Forelimb muscle (tissue), 1 donor: Measurements from ENCODE around the gene ZKSCAN5. TPM values are rescaled to one million over a fixed set of nuclear protein-coding genes. Genes with fewer than 3 reads are reported as not detected.
A peak's percentile ranks its signal among the peaks of the same experiment; 100 is the strongest.

Experiments used
- DNase-seq: peaks from one replicate; pipeline ENCODE4 v3.0.0-alpha.2; 2013; ENCODE audit warnings: low read depth
- polyA plus RNA-seq: library from polyadenylated mRNA; unstranded; fragments of 120-200 nt; gene quantifications from one replicate; pipeline ENCODE4 v1.2.1, GENCODE V29; 2013; ENCODE audit not compliant: insufficient read length

The ZKSCAN5 gene
- polyA plus RNA-seq = 9.4 TPM

DNA sequence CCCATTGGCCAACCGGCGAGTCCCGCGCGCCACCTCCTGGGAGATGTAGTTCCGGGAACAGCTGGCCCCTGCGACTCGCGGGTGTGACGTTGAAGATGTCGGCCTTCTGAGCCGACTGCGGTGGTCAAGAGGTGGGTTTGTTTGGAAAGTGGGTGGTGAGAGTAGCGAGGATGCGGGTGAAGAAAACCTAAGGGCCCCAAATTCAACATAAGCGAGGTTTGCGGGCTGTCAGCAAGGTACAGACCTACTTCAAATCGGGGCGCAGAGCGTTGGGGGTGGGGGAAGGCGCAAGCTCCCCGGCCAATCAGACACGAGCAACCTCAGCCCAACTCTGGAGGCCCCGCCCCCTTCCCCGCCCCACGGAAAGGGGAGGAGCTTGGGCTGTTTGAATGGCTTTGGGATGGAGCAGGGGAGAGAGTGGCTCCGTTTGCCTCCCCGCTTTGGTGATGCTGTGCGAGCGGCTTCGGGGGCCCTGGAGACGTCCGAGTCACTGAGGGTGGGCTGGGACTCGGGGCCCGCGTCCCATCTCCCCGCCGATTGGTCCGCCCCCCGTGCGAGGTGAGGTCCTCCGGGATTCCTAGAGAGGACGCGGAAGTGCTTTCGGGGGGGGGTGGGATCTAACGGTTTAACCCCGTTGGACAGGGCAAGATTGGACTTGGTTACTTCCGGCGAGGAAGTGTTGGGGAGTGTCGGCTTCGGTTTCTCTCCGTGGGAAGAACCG lies at the start of gene ZKSCAN5:
Gene ZKSCAN5 (plus strand): TSS at position 60 of the 721 bp plus-strand sequence. CDS start 1,383 bp downstream, outside the sequence.
- DNase-seq = peak; percentile 86

DNA sequence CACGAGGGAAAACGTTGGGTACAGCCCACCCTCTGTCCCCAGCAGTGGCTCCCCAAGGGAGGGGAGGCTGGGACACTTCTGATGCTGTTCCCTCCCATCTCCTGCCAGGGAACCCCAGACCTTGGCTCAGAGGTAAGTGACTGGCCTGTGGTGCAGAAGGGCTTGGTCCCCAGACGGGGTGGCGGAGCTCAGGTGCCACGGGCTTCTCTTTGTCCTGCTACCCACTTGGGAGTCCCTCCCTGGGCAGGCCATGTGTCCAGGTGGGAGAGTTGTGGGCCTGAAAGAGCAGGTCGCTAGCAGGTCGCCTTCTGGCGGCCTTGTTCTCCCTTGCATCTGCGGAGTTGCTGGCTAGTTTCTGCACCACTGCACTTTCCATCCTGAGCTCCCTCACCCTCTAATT lies 48.6 kb upstream of the ZKSCAN5 start:
- DNase-seq = no peak

DNA sequence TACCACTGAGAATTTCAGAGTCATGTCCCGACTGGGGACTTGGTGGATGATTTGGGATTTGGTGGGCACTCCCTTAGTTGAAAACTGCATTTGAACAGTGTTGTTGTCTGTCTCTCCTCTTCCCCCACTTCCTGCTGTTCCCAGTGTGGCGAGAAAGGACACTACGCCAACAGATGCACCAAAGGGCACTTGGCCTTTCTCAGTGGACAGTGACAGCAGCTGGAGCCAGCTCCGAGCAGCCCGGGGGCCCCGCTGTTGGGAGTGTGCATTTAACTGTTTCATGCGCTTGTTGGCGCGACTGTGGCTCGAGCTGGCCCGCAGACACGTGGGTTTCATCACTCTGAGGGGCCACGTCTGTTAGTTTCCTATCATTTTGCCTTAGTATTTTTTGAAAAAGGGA lies 48.2 kb upstream of the ZKSCAN5 start:
- DNase-seq = no peak

DNA sequence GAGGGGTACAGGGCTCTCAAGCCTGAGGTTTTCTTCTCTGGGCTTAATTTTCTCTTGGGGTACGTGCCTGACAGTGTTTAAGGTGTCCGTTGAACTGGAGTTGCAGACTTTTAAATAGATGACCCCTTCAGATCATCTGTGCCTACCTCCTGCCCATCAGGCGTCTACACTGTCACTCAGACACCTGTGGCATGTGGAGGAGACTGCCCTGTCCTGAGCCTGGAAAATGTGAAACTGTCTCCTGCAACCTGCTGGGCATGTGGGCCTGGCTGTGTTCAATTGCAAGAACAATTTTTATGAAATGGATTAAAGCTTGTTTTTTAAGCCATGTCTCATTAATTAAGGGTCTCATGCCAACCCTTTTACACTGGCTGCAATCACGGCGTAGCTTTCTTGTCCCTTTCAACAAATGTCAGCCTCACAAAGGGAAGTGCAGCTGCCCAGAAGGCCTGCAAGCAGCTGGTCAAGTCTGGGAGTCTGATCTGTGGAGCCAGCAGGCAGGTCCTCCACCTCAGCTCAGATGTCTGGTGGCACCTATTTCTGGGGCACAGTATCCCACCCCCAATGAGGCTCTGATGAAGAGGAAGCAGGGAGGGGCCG lies 47.3 kb upstream of the ZKSCAN5 start:
- DNase-seq = no peak

DNA sequence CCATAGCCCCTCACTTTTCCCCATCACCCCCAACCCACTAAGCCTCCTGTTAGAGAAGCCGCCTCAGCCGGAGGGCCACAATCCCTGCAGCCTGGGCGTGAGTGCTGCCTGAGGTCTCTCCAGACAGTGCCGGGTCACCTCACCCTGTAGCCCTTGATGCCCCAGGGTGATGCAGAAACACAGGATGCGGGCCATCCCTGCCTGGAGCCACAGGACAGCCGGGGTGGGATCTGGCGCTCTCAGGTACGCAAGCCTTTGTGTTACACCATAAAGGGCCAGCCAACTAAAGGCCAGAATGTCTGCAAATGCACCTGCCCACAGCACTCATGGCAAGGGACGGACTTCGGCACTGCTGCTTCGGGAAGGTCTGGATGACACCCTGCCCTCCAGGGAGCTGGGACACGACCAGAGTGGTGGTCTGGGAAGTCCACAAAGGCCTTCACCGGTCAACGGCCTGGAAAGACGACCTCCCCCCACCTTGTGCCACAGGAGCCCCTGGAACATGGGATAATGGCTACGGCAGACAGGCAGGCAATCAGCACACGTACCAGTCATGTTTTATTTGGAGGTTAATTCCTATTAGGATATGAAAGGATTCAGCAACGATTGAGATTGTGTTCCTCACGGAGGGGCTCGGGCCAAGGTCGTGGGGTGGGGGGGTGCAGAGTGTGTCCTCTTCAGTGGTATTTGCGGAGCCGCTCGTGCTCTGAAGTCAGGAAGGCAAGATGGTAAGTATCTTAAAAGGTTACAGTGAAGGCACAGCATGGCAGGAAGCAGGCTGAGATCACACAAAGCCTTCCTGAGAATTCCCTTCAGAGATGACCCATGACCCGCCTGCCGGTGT lies 46.6 kb upstream of the ZKSCAN5 start:
- no peak for DNase-seq

DNA sequence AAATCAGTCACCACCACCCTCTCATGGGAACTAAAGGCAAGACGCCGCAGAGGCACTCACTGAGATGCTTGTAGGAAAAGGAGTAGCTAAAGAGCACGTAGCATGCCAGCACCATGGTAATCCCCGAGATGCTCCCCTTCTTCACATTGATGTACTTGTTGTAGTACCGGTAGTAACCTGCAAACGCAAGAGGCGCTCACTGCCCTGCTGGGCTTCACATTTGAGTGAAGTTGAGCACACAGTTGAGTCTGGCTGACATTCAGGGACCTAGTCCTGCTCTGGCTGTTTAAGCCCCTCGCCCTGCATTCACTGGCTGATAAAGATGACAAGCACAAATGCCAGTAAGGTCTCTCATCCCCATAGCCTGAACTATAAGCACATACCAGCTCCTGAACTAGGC lies 45.4 kb upstream of the ZKSCAN5 start:
- DNase-seq = no peak

DNA sequence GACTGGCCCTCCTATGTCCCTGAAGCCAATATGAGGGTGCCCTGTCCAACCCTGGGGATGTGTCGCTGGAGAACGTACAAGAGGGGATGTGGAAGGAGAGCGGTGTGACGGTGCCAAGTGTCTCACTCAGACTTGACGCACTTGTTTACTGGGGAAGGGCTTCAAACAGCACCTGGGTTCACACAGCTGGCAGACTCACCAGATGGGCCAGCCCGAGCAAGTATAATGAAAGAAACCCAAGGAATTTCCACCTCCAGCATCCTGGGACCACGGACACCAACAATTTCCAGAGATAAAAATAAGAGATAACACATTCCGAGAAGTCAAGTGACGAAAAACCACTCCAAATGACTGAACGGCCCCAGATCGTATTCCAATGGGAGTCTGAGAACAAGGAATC lies 43.8 kb upstream of the ZKSCAN5 start:
- DNase-seq = no peak

DNA sequence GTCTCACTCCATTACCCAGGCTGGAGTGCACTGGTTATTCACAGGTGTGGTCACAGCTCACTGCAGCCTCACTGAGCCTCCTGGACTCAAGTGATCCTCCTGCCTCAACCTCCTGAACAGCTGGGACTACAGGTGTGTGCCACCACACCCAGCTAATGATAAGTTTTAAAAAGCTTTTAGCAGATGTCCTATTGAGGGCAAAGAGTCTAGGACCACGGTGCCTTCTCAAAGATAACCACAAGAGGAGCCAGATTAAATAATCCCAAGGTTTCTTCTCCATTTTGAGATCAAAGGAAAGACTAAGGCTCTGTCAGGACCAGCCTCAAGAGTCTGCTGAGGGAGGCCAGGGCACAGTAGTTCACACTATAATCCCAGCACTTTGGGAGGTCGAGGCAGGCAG lies 43.2 kb upstream of the ZKSCAN5 start:
- DNase-seq = no peak

DNA sequence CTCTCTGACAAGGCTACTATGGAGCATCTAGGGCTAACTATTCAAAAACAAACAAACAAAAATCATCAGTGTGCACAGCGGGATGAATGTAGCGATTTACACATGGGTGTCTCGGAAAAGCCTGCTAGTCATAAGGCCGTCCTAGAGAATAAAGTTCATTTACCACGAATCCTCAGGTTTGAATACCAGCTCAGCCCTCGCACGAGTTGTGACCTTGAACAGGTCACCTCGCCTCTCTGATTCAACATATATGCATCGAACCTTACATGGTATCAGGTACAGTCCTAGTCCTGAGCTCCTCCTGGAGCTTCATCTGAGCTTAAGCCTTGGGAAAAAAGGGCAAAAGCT lies 39.1 kb upstream of the ZKSCAN5 start:
- no peak for DNase-seq

DNA sequence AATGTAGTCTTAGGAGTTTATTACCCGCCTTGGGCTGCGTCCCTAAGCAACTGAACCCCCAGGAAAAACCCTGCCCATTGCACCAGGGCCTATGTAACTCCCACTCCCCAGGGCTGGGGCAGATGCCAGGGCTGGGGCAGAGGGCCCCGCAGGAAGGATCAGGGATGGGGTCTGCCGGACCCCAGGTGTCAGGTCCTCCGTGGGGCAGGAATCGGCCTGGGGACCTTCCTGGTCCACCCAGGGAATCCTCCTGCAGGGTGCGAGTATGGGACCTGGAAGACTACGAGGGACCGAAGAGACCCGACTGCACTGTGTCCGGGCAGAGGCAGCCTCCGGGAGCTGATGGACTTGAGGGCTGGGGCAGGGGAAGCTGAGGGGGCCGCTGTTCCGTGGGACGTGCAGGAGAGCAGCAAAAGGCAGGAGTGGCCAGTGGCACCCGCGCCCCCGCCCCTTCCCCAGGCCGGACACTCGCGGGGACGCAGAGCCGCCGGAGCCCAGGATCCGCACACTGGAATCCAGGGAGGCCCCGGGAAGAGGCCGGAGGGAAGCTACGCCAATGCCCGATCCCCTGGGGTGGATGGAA lies 36.0 kb upstream of the ZKSCAN5 start:
- no peak for DNase-seq

DNA sequence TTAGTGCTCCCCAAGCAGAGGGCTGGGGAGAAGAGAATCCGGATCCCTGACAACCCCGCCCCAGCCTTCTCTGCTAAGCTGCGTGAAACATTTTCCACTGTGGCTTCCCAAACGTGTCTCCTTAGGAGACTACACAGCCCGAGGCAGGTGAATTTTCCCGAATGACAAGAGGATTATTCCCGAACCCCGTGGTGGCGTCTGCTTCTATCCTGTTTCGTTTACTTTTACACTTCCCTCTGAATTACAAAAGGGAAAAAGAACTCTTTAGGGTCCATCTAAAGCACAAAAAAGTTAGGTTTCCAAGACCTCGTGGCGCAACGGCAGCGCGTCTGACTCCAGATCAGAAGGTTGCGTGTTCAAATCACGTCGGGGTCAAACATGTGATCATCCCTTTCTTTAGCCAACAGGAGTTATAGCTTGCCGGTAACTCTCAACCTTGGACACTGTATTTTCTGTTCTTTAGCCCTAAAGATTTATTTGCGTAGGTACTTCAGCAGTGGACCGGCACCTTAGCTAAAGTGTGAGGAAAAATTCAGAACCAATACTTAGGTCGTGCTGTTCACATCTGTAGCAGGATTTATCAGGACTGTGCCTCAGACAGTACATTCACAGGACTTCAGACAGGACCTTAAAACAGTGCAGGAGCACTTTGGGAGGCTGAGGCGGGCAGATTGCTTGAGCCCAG lies 34.9 kb upstream of the ZKSCAN5 start:
- no peak for DNase-seq

DNA sequence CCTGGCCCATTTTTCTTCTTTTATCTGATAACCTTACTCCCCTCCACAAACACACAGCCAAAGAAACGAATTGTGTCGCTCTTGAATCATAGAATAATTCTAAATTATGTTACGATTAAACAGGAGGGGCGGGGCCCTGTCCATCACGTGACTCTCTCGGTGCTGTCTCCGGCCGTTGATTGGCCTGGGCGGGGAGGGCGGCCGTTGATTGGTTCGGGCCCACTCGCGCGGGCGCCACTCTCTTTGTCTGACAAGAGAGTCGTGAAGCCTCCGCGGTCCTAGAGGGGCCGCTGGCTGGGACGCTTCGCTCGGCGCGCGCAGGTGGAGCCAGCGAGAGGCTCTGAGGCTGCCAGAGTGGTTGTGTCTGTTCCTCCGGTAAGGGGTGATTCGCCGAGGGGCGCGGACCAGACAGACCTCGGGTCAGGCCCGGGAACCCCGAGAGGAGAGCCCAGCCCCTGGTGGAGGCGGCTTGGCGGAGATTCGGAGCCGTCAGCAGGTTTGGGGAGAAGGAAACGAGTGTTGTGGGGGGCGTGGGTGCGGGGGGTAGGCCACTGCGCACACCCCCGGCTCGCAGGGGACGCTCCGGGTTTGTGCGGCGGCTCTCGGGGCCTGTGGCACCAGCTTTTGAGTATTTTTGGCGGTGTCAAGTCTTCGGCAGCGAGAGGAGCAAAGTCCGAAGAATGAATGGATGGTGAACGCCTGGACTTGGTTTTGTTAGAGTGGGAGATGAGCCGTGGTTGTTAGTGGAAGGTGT lies 31.7 kb upstream of the ZKSCAN5 start, which contains the start of gene ZNF789:
Gene ZNF789 (plus strand): TSS at position 330 of the 754 bp plus-strand sequence. CDS start 3,567 bp downstream, outside the sequence.
- peak; percentile 83 for DNase-seq

DNA sequence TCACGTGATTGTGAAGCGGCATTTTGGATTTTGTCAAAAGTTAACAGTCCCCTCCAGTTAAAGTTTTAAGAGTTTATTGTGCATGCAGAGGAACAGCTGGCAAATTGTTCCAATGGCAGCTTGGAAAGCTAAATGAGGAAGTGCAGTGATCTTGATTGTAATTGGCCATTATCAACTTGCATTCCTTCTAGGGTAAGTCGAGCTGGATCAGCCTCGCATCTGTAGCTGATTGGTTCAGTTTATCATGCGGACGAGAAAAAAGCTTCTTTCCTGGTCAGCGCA lies 31.2 kb upstream of the ZKSCAN5 start:
- DNase-seq = no peak

DNA sequence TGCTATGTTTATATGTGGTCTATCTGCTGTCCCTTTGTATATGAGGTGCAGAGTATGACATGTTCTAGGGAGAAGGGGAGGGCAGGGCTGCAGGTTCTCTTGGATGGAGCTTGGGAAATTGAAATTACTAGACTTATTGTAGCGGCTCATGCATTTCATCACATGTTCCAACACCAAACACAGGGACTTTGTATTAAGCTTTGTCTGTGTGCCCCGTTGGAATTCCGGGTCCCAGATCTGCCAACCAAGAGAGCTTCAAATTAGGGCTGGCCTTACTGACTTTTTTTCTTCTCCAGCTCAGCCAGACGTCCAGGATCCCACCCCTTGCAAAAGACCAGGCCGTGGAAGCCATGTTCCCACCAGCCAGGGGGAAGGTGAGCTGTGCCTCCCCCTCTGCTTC lies 28.4 kb upstream of the ZKSCAN5 start:
- no peak for DNase-seq

DNA sequence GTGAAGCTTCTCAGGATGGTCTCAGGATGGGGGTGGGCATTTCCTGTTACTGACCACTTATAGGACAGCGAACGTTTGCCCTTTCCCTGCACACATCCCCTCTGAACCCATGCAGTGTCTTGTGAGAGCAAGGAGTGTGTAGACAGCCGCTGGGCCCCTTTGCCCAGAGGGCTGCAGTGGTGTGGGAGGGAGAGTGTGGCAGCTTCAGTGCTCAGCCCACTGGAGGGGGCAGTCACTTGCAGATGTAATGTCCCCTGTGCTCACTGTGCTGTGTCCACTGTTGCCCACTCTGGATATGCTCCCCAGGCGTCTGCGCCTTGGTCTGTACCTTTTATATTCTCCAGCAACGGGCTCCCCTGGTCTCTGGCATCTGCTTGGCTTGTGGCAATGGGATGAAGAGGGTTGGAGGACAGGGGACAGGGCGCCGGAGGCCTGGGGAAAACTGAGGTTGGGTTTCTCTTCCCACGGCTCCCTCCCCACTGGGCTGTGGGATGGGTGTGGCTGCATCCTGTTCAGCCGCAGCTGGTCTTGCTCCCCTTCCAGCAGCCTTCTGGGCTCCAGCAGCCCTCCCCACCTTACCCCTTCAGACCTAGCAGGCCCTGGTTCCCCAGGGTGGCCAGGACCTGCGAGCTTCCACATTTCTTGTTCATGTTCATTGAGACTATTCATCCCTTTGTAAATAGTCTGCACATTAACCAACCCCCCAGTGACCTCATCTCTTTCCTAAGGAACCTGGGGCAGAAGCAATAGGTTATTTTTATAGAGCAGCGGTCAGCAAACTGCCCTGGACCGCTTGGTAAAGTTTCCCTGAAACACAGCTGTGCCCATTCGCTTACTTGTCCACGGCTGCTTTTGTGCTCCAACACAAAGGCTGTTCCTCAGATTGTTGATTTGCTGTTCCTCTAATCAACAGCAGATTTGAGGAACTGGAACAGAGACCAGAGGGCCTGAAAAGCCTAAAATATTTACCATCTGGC lies 25.7 kb upstream of the ZKSCAN5 start:
- no peak for DNase-seq

DNA sequence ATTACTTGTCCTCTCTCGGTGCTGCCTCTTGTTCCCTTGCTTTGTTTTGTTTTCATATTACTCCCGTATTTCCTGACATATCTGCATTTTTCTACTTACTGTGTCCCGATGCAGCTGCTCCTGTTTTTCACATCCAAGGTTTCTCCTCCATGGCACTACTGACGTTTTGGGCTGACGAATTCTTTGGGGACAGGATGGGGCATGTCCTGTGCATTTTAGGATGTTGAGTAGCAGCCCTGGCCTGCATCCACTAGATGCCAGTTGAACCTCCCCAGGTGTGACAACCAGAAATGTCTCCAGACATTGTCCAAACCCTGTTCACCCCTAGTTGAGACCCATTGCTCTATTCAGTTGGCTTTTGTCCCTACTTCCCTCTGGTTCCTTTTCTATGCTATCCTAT lies 19.4 kb upstream of the ZKSCAN5 start:
- DNase-seq = no peak

DNA sequence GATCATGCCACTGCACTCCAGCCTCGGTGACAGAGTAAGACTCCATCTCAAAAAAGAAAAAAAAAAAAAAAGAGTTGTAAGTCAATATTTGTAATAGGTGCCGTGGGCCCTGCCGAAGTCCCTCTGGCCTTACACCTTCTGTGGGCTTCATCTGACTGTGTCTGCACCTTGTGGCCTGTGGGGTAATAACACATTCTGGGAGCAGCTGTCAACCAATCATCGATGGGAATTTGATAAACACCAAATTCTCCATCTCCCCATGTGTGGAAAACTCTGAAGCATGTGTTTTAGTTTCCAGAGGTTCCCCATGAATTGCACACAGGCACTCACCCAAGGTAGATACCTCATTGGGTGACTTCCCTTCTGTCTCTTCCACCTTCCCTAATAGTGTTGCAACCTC lies 15.2 kb upstream of the ZKSCAN5 start:
- no peak for DNase-seq

DNA sequence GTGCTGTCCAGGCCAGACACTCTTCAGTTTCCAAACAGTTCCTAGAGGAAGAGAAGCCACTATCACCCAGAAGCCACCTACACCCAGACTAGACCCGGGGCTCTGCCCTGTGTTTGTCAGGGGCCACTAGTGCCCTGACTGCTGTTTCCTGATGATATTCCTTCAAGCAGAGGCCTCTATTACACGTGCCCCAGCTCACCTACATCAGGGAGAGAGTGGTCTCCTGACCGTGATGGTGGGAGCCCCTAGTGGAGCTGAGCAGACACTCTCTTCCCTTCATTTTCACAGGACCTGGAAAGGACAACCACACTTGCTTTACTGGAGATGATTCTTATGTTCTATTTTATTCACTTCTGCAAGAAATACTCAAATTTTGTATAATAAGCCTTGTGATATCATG lies 13.6 kb upstream of the ZKSCAN5 start:
- no peak for DNase-seq

DNA sequence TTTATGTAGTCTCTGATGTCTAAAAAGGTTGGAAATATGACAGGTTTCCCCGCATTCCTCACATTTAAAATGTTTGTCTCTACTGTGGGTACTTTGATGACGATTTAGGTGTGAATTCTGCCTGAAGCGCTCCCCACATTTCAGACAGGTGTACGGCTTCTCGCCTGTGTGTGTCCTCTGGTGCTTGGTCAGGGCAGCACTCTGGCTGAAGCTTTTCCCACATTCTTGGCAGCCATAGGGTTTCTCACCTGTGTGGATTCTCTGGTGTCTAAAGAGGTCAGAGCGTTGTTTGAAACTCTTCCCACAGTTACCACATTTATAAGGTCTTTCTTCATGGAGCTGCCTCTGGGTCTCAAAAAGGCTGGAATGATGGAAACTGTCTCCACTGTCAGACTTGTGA lies 10.6 kb upstream of the ZKSCAN5 start:
- DNase-seq = no peak
